GM18498 (cell line): ENCODE measurements around the gene SENP3.
A peak's percentile ranks its signal among the peaks of the same experiment; 100 is the strongest.
"Not testable (repeated sequence)": the region's sequence is repeated elsewhere in the genome, so short reads cannot be mapped to it uniquely, and the experiment has no call there.

Experiments
- ATAC-seq: cut with Tn5 transposase; IDR thresholded peaks from one replicate; pipeline ENCODE4 v1.9.1; 2021; ENCODE audit warnings: mild to moderate bottlenecking, moderate library complexity; ENCODE audit not compliant: unreplicated experiment

The SENP3 gene

GRCh38 chr17:7590743-7591142, 29.0 kb downstream of the SENP3 start:
- no peak for ATAC-seq

GRCh38 chr17:7591596-7591995, 29.9 kb downstream of the SENP3 start:
- ATAC-seq: no peak

- ATAC-seq: no peak
Observed at GRCh38 chr17:7592422-7593021, 30.8 kb downstream of the SENP3 start.

- no peak for ATAC-seq
Observed at GRCh38 chr17:7593296-7593695, 31.6 kb downstream of the SENP3 start.

- not testable (repeated sequence) for ATAC-seq
Observed at GRCh38 chr17:7597561-7597960, 35.8 kb downstream of the SENP3 start.

- no peak for ATAC-seq
Observed at GRCh38 chr17:7606280-7606679, 44.6 kb downstream of the SENP3 start.

- no peak for ATAC-seq
Observed at GRCh38 chr17:7610641-7611040, 48.9 kb downstream of the SENP3 start.

- ATAC-seq: no peak
Observed at GRCh38 chr17:7611635-7612293, 50.0 kb downstream of the SENP3 start.

- ATAC-seq: no peak
Observed at GRCh38 chr17:7612294-7612640, 50.5 kb downstream of the SENP3 start.

- ATAC-seq: no peak
Observed at GRCh38 chr17:7613769-7614424, 52.2 kb downstream of the SENP3 start.

- peak; percentile 84 for ATAC-seq
Observed at GRCh38 chr17:7614425-7615264, 52.9 kb downstream of the SENP3 start, which contains the start of gene FXR2. Gene FXR2, minus strand, starts transcription at chr17:7614897. Its CDS starts 365 bp downstream, at chr17:7614532.

- no peak for ATAC-seq
Observed at GRCh38 chr17:7615265-7615747, 53.6 kb downstream of the SENP3 start.

GRCh38 chr17:7618608-7619007, 56.9 kb downstream of the SENP3 start:
- ATAC-seq: no peak

GRCh38 chr17:7620835-7621234, 59.1 kb downstream of the SENP3 start:
- no peak for ATAC-seq
